ENCODE data around the gene TEX35.

GRCh38 chr1:178527117-178527516 lies 14.2 kb downstream of the TEX35 start:
- TF ChIP-seq CTCF (IDR thresholded peaks at IDR 0.05) (no peak), POLR2A (IDR thresholded peaks at IDR 0.05) (no peak), EP300 (IDR thresholded peaks at IDR 0.05) (no peak), POLR2AphosphoS5 (IDR thresholded peaks at IDR 0.05) (no peak)

All from stomach (tissue), 4 donors.